OCI-LY3 (cell line): ENCODE data around the gene EGFL7.

Source experiments
- H2AFZ ChIP-seq: fragments of 200-600, 300-600 bp; shearing (Covaris generic); 2 replicates; pipeline ENCODE4 v1.6.0; 2014; ENCODE audit warnings: antibody characterized with exemption, low read depth, low read length
- H3K27ac ChIP-seq: fragments of 200-600, 300-600 bp; sonication (generic); 2 replicates; pipeline ENCODE4 v1.5.1; 2014; ENCODE audit warnings: mild to moderate bottlenecking, low read length, moderate library complexity, mixed read lengths
- H3K27me3 ChIP-seq: fragments of 200-600, 300-600 bp; sonication (generic); 2 replicates; pipeline ENCODE4 v1.6.1; 2014; ENCODE audit warnings: low read depth, low read length, mixed read lengths
- H3K36me3 ChIP-seq: fragments of 200-600, 300-600 bp; sonication (generic); replicated peaks from 2 replicates; pipeline ENCODE3; 2014; ENCODE audit warnings: low read depth, low read length, mixed read lengths
- H3K4me1 ChIP-seq: fragments of 300-600, 200-600 bp; sonication (generic); 2 replicates; pipeline ENCODE4 v1.6.1; 2014; ENCODE audit warnings: low read length, mixed read lengths
- H3K4me2 ChIP-seq: fragments of 200-600, 300-600 bp; sonication (generic); 2 replicates; pipeline ENCODE4 v1.6.1; 2014; ENCODE audit warnings: low read length, mixed read lengths
- H3K4me3 ChIP-seq: fragments of 300-600, 200-600 bp; sonication (generic); 2 replicates; pipeline ENCODE4 v1.5.1; 2014; ENCODE audit warnings: antibody characterized with exemption, mild to moderate bottlenecking, low read length, moderate library complexity
- H3K79me2 ChIP-seq: fragments of 300-600, 200-600 bp; shearing (Covaris generic); 2 replicates; pipeline ENCODE4 v1.6.1; 2014; ENCODE audit warnings: mild to moderate bottlenecking, low read length, mixed read lengths
- H3K9ac ChIP-seq: fragments of 300-600, 200-600 bp; shearing (Covaris generic); 2 replicates; pipeline ENCODE4 v1.6.0; 2014; ENCODE audit warnings: mild to moderate bottlenecking, low read length, moderate library complexity
- H3K9me3 ChIP-seq: fragments of 200-600, 300-600 bp; shearing (Covaris generic); 2 replicates; pipeline ENCODE4 v1.6.1; 2014; ENCODE audit warnings: low read length, mixed read lengths; ENCODE audit not compliant: insufficient read depth
- H4K20me1 ChIP-seq: fragments of 200-600, 300-600 bp; sonication (generic); 2 replicates; pipeline ENCODE4 v1.6.1; 2016; ENCODE audit warnings: low read length, mixed read lengths; ENCODE audit not compliant: insufficient read depth
- CTCF ChIP-seq: fragments of 200-600, 300-600 bp; sonication (generic); IDR thresholded peaks from 2 replicates; pipeline ENCODE4 v1.5.1; 2014; ENCODE audit warnings: antibody characterized with exemption, low read length, low read depth
- EZH2phosphoT487 ChIP-seq: fragments of 200-600 bp; shearing (Covaris generic); IDR thresholded peaks from 2 replicates; pipeline ENCODE4 v1.6.1; 2018; ENCODE audit warnings: antibody characterized with exemption, mixed run types, low read depth

Gene EGFL7

GRCh38 chr9:136644593-136645351 lies 17.9 kb upstream of the EGFL7 start:
- no peaks in the 10 kb centered on the region for H3K9me3 ChIP-seq
- H3K79me2 ChIP-seq = no peaks in the 10 kb centered on the region
- no peak overlapping the region; the same call in 1 of the 2 replicates for H3K9ac ChIP-seq
- no peaks in the 10 kb centered on the region for H3K36me3 ChIP-seq
- H3K4me2 ChIP-seq = peak overlapping the region; percentile 61
- no peak overlapping the region for H3K27ac ChIP-seq
- no peaks in the 10 kb centered on the region for H4K20me1 ChIP-seq
- no peak for TF ChIP-seq EZH2phosphoT487
- TF ChIP-seq CTCF = peak; percentile 70
- H3K4me1 ChIP-seq = peaks cover 10% of the 10 kb centered on the region
- peak overlapping the region; percentile 51; the same call in 1 of the 2 replicates for H2AFZ ChIP-seq
- peak overlapping the region; percentile 64 for H3K4me3 ChIP-seq
- H3K27me3 ChIP-seq = peaks cover 17% of the 10 kb centered on the region

- Histone ChIP-seq H3K4me1 (peaks cover 10% of the 10 kb centered on the region), H3K79me2 (no peaks in the 10 kb centered on the region), H3K4me3 (no peak overlapping the region), H4K20me1 (no peaks in the 10 kb centered on the region), H3K9me3 (no peaks in the 10 kb centered on the region), H3K9ac (no peak overlapping the region), H3K36me3 (no peaks in the 10 kb centered on the region), H2AFZ (no peak overlapping the region), H3K27me3 (peaks cover 17% of the 10 kb centered on the region), H3K27ac (no peak overlapping the region), H3K4me2 (no peak overlapping the region)
- TF ChIP-seq CTCF = no peak
- TF ChIP-seq EZH2phosphoT487 = no peak
These were observed 17.3 kb upstream of the EGFL7 start for GRCh38 chr9:136645352-136645902.

GRCh38 chr9:136645903-136646754 lies 16.6 kb upstream of the EGFL7 start:
- H3K9ac ChIP-seq = no peak overlapping the region
- no peak overlapping the region for H3K27ac ChIP-seq
- no peak overlapping the region for H3K4me2 ChIP-seq
- H3K36me3 ChIP-seq = no peaks in the 10 kb centered on the region
- no peak overlapping the region for H3K4me3 ChIP-seq
- H3K27me3 ChIP-seq = peaks cover 17% of the 10 kb centered on the region
- no peaks in the 10 kb centered on the region for H3K79me2 ChIP-seq
- TF ChIP-seq CTCF (no peak), EZH2phosphoT487 (no peak)
- peaks cover 10% of the 10 kb centered on the region for H3K4me1 ChIP-seq
- H3K9me3 ChIP-seq = no peaks in the 10 kb centered on the region
- H2AFZ ChIP-seq = no peak overlapping the region
- H4K20me1 ChIP-seq = no peaks in the 10 kb centered on the region
